Breast epithelium (tissue), 3 donors: ENCODE measurements around the gene ATN1.

Experiments
- CTCF ChIP-seq, 3 donors: fragments of 450-650 bp; IDR thresholded peaks; one replicate each; pipeline ENCODE4 v1.5.1; 2016 to 2017; ENCODE audit warnings: antibody characterized with exemption in 3 of 3, mild to moderate bottlenecking in 3 of 3, moderate library complexity in 3 of 3
- POLR2A ChIP-seq: fragments of 450-650 bp; IDR thresholded peaks from one replicate; pipeline ENCODE4 v1.6.1; 2016; ENCODE audit warnings: antibody characterized with exemption, mild to moderate bottlenecking, moderate library complexity
- POLR2AphosphoS5 ChIP-seq, 3 donors: sonication (generic); formaldehyde crosslinking; IDR thresholded peaks; one replicate each; pipeline ENCODE4 v1.6.1; 2017; ENCODE audit warnings: antibody characterized with exemption in 3 of 3

DNA sequence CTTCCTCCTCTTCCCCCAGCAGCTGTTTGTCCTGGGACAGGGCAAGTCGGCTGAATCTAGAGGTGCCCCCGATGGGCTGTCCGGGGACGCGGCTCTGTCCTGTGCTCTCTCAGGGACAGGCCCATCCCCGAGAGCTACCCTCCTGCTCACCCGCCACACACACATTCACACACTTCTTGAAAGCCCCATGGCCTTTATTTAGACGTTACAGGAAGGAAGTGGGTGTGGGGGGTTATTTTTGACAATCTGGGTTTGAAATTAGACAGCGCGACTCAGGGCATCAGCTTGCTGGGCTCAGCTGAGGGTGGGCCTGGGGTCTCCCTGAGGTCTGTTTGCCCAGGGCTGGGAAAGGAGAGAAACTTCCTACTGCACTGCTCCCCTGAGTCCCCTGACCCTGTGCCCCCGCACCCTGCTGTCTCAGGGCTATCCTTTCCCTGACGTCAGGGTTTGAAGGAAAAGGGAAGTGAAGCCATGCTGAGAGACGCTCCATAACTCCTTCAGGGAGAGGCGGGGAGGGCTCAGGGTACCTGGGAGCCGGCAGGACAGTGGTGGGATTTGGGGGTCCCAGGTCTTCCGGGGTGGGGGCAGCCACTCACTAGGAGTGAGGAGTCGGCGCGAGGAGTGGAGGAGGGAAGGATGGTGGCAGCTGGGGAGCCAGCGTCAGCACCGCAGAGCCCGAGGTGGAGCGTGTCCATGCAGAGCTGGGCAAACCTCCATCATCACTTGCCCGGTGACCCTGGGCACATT is 31.5 kb downstream of the ATN1 start:
- no peak for TF ChIP-seq CTCF (IDR thresholded peaks at IDR 0.05)
- no peak for TF ChIP-seq POLR2A
- no peak for TF ChIP-seq POLR2AphosphoS5 (IDR thresholded peaks at IDR 0.05)
